CD4-positive, alpha-beta T cell treated with Interleukin-2 at 100 ng/mL for 4 hours (primary cell): ENCODE data around the gene NCK1.

ENCODE experiments used
- DNase-seq: peaks from one replicate; pipeline ENCODE4 v3.0.0-alpha.2; 2020; ENCODE audit warnings: low spot score

The NCK1 gene

DNA sequence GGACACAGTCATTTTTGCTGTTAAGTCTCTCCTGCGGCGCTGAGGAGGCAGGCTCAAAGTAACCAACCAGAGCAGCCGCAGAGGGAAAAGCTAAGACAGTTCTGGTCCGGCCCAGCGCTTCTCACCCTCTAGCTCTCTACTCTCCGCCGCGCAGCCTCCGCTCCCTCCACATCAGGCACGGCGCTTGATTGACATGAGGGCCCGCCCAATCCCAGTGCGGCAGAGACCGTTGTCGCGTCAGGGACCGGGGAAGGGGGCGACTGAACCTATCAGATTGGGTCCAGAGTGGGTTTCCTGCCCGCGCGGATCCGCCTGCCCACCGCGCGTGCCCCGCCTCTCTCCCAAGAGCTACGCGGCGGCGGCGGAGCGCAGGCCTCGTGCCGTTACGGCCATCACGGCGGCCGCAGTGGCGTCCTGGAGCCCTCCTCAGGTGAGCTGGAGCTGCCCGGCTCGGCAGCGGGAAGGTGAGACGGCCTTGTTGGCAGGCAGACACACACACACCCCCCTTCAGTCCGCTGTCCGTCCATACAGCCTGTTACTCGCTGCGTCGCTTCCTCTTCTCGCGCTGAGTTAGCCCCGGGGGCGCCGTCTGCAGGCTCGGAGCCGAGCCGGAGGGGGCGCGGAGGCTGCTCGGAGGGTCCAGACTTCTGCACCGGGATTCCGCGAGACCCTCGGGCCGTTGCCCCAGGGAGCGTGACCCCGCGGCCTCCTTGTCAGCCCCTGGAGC, at the start of gene NCK1:
TSS of gene NCK1 (plus strand) at position 319 of the 727 bp plus-strand sequence. CDS start 65,794 bp downstream, outside the sequence.
- DNase-seq = peak; percentile 99

DNA sequence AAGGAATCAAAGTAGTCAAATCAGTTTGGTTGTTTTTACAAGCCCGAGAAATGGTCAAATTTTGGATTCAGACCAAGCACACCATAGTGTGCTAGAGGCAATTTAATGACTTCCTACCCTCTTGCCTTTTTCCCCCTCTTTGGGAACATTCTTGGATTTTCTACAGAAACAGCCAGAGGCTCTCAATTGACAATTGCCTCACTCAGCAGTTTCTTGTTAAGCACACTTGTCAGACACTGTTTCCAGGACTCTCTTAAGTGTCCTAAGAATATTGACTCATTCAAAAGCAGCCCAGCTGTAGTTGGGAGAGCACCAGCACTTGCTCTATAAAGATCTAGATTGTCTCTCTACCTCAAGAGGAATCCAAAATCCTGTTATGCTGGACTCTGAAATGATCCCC, 44.6 kb upstream of the NCK1 start:
- no peak for DNase-seq

DNA sequence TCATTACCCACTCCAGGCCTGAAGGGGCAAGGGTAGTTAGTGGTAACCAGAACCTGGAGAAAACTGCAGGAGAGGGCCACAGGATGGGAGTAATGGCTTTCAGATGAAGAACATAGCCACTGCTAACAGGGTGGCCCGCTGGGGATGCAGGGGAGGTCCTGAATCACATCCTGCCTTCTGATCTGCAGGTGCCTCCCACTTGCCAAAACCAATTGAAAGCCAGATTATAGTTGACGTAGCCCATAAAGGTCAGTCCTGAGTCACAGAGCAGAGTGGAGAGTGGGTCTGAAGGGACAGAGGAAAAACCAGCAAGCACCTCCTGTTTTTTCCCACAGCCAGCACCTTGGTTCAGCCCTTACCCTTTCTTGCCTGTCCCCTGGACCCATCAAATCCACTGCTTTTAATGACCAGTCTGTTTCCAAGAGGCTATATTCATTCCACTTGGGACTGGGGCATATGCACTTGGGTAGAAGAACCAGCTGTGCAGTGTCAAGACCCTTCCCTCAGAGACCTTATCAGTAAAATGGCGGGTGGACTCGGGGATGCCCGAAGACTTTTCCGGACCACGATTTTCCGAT, 43.7 kb upstream of the NCK1 start:
- peak; percentile 47 for DNase-seq

DNA sequence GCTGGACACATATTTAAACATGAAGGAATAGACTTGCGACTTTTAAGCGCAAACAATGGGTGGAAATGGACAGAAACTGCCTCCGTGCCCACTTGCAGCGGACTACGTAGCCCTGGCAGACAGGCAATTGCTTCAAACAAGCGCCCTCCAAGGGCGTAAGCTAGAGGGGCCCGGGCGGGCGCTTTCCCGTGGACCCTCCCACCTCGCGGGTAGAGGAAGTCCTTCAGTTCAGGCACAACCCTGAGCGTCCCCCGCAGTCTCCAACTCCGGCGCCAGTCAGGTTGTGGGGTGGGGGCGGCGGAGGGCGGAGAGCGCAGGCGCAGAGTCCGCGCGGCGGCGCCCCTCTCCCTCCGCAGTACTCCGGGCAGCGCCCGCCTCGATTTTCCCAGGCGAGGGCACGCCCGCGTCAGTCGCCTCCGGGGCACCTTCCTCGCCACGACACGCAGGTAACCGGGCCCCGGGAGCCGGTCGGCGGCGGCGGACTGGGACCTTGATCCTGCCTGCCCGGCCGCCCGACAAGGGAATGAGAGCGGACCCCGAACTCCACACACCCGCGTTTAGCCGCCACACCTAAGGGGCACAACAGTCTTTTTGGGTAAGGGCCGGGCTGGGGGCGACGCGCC, 43.1 kb upstream of the NCK1 start, which contains the start of gene SLC35G2:
TSS of gene SLC35G2 (plus strand) at position 358 of the 623 bp plus-strand sequence. CDS start 35,335 bp downstream, outside the sequence.
- peak; percentile 23 for DNase-seq

DNA sequence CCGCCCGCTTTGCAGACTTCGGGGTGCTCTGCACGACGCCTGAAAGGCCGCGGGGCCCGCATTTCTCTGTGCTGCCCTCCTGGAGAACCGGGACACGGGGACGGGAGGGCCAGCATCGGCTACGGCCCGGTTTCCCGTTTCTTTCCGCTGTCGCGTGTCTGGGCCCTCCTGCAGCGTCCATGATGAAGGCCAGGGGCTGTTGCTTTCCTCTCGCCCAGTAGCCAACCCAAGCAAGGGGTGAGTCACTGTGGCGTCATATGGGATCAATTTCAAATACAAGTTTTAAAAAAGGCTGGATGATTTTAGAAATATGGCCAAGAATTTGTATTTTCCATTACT, 42.6 kb upstream of the NCK1 start:
- no peak for DNase-seq

DNA sequence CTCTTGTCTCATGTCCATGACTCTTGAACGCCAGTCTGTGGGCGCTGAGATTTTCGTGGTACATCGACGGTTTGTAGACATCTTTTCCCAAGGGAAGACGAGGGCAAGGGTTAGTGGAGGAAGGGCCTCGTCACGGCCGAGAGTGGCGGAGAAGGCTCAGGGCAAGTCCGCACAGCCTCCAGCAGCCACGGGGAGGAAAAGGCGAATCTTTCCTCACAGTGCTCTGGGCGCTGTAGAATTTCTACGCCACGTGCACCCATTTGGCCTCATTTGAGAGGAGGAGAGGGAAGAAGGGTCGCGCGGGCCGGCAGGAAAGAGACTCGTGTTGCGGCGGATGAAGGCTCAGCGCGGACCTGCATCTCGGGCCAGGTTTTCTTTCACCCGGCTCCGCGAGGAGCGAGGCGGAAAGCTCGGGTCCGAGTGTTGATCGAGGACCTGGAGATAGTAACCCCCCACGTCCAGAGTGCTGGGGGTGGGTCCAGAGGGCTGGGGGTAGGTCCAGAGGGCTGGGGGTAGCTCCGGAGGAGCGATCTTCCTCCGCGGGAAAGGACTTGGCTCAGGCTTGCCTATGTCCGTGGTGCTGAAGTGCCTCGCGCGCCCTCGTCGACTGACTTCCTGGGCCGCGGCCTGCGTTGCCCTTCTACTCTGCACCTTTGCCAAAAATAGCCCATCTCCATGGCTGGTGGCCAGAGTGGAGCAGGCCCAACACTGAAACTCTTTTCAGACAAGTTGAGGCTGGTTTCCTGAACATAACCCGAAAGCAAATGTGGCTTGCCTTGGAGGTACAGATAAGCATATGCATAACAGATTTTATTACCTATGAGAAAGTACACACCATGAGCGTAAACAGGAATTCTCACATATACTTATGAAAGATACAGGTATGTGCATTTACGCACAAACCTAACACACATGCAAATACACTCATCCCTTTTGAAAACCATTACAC, 42.0 kb upstream of the NCK1 start:
- peak; percentile 20 for DNase-seq

DNA sequence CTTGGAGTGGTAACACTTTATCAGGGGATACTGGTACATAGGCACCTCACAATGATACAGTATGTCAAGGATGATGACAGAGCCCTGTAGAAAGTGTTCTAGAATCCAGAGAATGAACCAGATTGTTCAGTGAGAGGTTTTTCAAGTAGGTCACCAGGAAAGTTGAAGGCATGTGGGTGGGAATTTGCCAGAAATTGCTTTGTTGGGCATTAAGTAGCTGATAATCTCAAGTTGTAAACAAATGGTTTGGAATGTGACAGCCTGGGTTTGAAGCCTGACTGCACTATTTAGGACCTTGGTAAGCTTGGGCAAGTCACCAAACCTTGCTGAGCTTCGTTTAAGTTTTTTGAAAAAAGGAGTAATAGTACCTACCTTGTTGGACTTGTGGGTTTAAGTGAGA, 30.5 kb upstream of the NCK1 start:
- DNase-seq = no peak

DNA sequence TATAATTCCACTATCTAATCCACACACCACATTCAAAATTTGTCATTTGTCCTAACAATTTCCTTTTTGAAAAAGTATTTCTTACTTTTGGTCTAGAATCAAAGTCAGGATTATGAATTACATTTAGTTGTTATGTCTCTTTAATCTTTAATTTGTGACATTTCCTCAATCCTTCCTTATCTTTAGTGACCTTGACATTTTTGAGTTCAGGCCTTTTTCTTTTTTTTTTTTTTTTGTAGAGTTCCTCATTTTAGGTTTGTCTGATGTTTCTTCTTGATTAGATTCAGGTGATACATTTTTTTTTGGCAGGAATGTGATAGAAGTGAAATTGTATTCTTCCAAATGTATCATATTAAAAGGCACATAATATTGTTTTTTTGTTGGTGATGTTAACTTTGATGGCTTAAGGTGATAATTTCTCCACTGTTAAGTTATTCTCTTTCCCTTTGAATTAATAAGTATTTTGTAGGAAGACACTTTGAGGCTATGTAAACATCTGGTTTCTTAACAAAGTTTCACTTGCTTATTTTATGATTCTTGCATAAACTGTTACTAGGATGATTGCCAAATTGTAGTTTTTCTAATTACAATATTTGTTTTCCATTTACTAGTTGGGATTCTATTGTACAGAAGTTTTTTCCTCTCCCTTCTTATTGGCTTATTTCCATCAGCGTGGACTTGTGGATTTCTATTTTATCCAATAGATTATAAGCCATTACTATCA, 26.8 kb upstream of the NCK1 start:
- DNase-seq = no peak

DNA sequence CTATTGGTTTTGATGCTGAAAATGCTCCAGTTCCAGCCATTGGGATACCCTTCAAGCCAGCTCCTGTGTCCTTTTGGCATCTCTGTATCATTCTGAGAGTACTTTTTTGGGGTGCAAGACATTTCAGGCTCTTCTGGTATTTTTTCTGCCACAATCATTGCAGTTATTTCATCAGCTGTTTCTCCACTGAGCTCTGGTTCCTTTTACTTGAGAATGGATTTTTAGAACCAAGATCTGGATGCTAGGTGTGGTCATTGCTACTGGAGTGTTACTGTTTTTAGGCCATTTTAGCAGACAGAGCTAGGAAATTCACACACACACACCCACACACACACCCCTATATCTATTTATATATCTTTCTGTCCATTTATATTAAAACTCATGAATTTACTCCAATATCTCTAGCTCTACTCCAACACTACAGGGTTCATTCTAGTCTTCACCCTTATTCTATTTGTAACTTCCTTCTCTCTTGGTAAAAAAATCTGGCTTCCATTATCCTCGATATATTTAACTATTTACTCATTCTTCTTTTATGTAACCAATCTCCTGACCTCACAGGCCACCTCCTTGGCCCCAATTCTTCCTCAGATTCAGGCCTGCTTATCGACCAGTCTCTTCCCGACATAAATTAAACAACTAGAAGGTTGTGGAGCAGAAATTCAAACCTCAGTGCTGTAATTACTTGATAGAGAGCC, 26.0 kb upstream of the NCK1 start:
- DNase-seq = no peak

DNA sequence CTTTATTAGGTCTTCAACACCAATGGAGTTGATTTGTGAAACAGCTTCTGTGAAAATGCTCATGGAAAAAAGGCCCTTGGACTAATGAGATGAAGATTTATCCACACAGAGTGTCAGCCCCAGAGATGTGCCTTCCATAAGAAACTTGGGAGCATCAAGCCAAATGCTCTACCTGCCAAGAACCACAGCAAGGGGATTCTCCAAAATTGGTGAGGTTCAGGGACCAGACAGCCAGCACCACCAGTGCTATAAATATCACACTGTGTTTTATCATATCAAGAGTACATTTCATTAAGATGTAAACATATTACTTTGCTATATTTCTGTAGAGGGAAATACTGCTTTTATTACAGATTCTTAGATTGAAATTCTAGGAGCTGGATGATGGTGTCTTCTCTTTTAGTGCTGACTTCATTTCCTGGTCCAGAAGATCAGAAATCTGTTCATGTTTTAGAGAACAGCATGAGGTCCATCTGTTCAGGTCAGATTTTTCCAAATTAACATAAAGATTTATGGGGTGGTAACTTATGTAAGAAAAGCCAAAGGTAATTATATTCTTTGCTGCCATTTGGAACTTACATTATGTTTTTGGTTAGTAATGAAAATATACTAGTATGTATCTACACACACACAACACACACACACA, 25.4 kb upstream of the NCK1 start:
- DNase-seq = no peak

DNA sequence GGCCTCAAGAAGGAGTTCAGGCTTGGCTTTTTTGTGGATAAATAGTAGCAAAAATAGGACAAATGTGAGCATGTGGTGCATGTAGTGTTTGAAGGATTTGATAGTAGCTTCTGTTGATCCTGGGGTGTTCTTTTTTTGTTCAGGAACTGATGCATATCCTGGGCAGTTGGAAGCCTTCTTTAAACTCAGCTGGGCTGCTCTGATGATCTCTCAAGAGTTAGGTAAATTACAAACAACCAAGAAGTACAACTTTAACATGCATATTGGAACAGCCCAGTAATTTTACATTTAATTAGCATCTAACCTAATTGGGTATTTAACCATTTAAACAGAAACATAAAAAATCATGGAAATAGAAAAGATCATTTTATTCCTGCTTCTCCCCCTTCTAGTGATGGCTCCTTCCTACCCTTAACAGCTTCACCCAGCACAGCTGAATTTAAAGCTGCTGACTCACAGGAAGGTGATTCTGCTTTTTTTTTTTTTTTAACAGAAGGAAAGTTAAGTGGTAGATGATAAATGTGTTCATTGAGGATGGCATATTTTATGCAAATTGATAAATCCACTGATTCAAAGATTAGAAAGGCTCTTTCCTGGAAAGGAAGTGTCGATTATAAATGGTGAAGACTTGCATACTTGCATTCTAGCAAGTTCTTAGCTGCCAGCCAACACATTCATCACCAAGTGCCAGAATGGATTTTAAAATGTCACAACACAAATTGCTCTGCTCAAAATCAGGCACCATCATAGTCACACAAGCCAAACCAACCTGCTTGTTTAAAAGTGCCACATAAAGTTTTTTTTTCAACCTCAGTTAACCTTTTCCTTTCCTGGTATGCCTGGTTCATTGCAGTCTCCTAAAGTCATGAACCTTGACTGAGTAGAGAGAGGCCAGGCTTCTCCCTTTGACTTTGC, 23.1 kb upstream of the NCK1 start:
- DNase-seq = no peak

DNA sequence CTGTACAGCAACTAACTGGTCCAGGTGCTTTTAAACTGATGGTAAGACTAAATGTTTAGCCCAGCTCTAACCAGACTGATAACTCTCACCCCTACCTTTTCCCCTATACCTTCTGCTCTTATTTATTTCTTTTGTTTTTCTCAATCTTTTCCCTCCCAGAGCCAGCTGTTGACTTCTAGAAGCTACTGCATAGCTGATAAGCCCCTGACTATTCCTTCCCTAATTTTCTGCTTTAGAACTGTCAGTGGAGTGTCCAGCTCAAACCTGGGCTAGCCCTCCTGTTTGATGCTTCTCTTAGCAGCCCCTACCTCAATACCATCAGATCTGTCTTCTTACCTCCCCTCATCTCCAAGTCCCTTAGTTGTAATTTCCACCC, 22.5 kb upstream of the NCK1 start:
- DNase-seq = no peak

DNA sequence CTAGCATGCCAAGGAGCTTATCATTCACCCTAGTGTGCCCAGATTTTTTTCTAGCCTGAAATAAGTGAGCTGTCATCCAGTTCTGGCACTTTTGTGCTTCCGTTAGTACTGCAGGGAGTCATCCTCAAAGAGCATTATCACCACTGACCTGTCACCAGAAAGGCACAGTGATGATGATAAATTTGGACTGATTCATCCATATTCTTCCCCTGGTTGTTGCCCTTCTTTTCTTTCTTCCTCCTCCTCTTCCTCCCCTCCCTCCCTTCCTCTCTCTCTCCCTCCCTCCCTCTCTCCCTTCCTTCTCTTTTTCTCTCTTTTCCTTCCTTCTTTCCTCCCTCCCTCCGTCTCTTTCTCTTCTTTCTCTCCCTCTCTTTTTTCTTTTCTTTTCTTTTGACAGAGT, 21.8 kb upstream of the NCK1 start:
- no peak for DNase-seq

DNA sequence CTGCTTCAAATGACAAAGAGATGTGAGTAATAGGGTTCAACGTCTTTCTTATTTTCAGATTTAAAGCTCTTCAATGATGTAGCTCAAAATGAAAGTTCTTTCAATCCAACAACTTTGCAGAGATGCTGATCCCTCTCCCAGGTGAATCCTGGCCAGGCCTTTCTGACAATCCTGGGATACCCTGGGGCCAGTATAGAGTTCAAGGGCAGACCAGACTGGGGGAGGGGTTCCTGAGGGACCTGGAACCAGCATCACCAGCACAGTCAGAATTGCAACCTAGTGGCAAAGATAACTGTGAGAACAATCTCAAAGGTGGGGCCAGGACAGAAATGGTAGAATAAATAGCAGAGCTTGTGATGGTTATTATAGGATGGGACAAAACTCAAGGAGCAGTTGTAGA, 19.7 kb upstream of the NCK1 start:
- DNase-seq = no peak

DNA sequence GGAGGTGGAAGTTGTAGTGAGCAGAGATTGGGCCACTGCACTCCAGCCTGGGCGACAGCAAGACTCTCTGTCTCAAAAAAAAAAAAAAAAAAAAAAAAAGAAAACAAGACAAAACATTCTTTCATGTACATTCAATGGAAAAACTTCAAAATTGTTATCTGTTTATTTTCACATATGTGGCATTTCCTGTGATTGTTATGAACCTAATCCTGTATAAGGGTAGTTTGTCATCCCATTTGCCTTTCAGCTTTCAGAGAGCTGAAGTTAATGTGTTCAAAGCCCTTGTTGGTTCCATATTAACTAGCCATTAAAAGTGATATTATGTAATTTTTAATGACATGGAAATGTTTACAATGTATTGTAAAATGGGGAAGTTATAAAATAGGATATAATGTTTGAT, 17.3 kb upstream of the NCK1 start:
- DNase-seq = no peak

DNA sequence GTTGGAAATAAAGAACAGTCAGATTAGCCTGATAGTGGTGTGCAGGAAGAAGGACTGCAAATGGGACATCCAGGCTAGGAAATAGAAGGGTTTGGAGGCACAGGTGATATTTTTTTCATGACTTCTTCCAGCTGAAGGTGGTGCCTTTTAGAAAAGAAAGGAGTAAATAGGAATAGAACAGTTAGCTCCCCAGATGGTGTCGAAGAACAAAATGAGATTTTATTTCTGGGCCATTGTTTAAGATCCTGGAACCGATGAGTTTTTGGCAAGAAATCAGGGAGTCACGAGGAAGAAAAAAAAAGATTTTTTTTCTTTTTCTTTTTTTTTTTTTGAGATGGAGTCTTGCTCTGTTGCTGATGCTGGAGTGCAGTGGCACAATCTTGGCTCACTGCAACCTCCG, 9.8 kb upstream of the NCK1 start:
- DNase-seq = no peak

DNA sequence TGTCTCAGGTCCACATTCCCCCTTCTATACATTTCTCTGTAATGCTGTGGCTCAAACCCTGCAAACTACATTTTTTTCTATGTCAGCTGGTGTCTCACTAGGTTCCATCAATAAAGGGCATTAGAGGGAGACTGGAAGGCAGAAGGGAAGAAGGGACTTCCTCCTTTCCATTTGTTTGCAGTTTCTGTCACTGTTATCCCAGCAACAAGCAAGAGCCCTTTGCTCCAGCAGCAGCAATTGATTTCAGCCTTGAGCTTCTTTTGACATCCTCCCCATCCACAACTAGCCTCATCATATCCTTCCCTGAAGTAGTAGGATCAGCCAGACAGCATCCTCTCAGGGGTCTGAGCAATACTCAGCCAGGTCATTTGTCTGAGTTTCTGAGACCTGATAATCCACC, 5.3 kb upstream of the NCK1 start:
- no peak for DNase-seq

DNA sequence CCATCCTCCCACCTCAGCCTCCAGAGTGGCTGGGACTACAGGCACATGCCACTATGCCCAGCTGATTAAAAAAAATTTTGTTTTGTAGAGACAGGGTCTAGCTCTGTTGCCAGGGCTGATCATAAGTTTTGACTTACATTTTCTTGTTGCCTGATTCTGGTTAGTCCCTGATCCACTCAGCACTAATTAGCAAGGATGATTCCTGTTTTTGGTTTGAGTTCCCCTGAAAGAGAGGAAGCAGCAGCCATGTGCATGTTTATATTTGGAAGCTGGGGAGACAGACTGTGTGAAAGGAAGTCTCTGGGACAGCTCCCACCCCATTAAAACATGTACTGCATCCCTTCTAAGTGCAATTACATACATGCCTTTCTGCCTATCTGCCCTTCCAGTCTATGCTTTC, 3.6 kb upstream of the NCK1 start:
- no peak for DNase-seq

DNA sequence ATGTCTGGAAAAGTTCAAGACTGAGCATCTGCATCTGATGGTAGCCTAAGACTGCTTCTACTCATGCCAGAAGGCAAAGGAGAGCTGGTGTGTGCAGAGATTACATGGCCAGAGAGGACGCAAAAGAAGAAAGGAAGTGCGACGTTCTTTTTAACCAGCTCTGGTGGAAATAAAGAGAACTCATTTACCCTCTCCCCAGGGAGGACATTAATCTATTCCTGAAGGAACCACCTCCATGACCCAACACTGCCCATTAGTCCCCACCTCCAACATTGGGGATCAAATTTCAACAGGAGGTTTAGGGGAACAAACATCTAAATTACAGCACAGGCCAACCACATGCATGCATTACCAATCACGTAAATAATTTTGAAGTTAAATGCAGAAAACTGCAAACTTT, 1.5 kb upstream of the NCK1 start:
- DNase-seq = no peak
